Measurements from ENCODE around the gene DCHS1.

DNA sequence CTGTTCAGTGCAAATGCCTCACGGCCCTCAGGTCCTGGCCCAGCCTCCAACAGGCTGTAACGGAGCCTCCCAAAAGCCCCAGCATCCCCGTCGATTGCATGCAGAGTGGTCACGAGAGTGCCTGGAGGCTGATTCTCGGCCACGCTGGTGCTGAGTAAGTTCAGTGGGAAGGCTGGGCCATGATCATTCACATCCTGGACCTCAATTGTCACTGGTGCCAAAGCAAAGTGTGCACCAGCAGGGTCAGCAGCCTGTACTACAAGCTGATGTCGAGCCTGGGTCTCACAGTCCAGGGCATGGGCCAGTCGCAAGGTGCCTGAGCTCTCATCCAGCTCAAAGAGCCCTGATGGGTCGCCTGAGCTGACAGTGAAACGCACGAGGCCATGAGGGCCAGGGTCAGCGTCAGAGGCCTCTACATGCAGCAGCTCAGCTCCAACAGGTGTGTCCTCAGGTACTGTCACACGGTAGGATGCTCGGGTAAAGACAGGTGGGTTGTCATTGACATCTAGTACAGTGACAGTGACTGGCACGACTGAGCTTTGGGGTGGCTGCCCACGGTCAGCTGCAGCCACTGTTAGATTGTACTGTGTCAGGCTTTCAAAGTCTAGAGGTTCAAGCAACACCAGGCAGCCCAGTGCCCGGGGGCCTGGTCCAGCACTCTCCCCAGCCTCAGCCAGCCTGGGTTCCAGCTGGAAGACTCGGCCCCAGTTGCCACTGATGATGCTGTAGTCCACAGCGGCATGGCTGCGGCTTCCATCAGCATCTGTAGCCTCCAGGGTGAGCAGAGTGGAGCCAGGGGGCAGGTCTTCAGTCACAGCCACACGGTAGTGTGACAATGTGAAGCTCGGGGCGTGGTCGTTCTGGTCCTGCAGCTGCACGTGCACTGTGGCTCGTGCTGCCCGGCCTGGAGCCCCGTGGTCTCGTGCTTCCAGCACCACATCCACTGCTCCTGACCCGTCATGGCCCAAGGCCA, 31.9 kb downstream of the DCHS1 start:
- TF ChIP-seq, protein P1, sequence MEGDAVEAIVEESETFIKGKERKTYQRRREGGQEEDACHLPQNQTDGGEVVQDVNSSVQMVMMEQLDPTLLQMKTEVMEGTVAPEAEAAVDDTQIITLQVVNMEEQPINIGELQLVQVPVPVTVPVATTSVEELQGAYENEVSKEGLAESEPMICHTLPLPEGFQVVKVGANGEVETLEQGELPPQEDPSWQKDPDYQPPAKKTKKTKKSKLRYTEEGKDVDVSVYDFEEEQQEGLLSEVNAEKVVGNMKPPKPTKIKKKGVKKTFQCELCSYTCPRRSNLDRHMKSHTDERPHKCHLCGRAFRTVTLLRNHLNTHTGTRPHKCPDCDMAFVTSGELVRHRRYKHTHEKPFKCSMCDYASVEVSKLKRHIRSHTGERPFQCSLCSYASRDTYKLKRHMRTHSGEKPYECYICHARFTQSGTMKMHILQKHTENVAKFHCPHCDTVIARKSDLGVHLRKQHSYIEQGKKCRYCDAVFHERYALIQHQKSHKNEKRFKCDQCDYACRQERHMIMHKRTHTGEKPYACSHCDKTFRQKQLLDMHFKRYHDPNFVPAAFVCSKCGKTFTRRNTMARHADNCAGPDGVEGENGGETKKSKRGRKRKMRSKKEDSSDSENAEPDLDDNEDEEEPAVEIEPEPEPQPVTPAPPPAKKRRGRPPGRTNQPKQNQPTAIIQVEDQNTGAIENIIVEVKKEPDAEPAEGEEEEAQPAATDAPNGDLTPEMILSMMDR (IDR thresholded peaks at IDR 0.05; ENCODE audit: low read depth, low read length) = no peak
- TF ChIP-seq EZH2phosphoT487 (IDR thresholded peaks at IDR 0.05; ENCODE audit: low read depth) = no peak
